ENCODE data around the gene HEG1. TPM values are rescaled to one million over a fixed set of nuclear protein-coding genes. Genes with fewer than 3 reads are reported as not detected.
A peak's percentile ranks its signal among the peaks of the same experiment; 100 is the strongest.

Gene HEG1
- polyA plus RNA-seq, 3 donors, result 0.28 to 4.2 (median 0.69) TPM

- Histone ChIP-seq H3K27me3 (ENCODE audit: control insufficient read depth in 2 of 2, insufficient read depth in 2 of 2, low read length in 2 of 2) (no peaks in the 10 kb centered on the region), H3K79me2 (ENCODE audit: insufficient read depth, low read length) (no peaks in the 10 kb centered on the region), H3K27ac (ENCODE audit: low read depth in 1 of 2, low read length in 2 of 2) (no peak overlapping the region), H3K4me3 (replicated peaks in 1 of 3; ENCODE audit: low read depth in 2 of 3, low read length in 3 of 3) (no peak overlapping the region), H3K9ac (ENCODE audit: insufficient read depth, low read length, poor library complexity, severe bottlenecking) (no peak overlapping the region), H3K4me2 (replicated peaks; ENCODE audit: extremely low read depth, low read length, poor library complexity, severe bottlenecking) (no peak overlapping the region), H3K36me3 (replicated peaks in 1 of 2; ENCODE audit: control insufficient read depth in 1 of 2, insufficient read depth in 2 of 2, low read length in 2 of 2) (peaks cover 0 to 27% of the 10 kb centered on the region in 2 donors), H3K4me1 (ENCODE audit: control insufficient read depth in 1 of 2, insufficient read depth in 2 of 2, low read length in 2 of 2) (peaks cover 7 to 11% of the 10 kb centered on the region in 2 donors), H2AFZ (ENCODE audit: insufficient read depth, low read depth, low read length, poor library complexity, severe bottlenecking) (no peak overlapping the region), H4K20me1 (ENCODE audit: insufficient read depth, low read length) (no peaks in the 10 kb centered on the region), H3K9me3 (replicated peaks in 1 of 2; ENCODE audit: control insufficient read depth in 1 of 2, insufficient read depth in 1 of 2, low read length in 2 of 2) (no peaks in the 10 kb centered on the region)
- H3K4me1 Mint-ChIP-seq, result peaks cover 13% of the 10 kb centered on the region
- peaks cover 0 to 6% (median 0%) of the 10 kb centered on the region in 3 donors for H3K27me3 Mint-ChIP-seq (ENCODE audit: low read depth in 3 of 3)
- 97% methylated on average over 19 of the region's 21 CpGs for WGBS (ENCODE audit: insufficient coverage)
- DNase-seq, result no peak
- peaks cover 33 to 37% of the 10 kb centered on the region in 2 donors for H3K36me3 Mint-ChIP-seq
- H3K27ac Mint-ChIP-seq, result peak overlapping the region in 1 of 7 donors; percentile 30
- intact Hi-C loops (cut with micrococcal nuclease), result loop anchor here in 1 of 2 donors (5.0 kb wide), 1 partner anchor 440 kb away; no protein-coding TSS in a partner anchor
- no peaks in the 10 kb centered on the region for H3K9me3 Mint-ChIP-seq
- no peak for TF ChIP-seq CTCF (IDR thresholded peaks at IDR 0.05)
- no peak overlapping the region for H3K4me3 Mint-ChIP-seq
Measured at GRCh38 chr3:124997303-124998246, 58.2 kb downstream of the HEG1 start.

GRCh38 chr3:124995460-124995994 is 60.3 kb downstream of the HEG1 start:
- DNase-seq, result peak; percentile 64 to 74 (median 69)
- H3K36me3 Mint-ChIP-seq, result peaks cover 23 to 31% of the 10 kb centered on the region in 2 donors
- peak overlapping the region; percentile 84 for H2AFZ ChIP-seq (ENCODE audit: insufficient read depth, low read depth, low read length, poor library complexity, severe bottlenecking)

More at GRCh38 chr3:124995460-124995994, 60.3 kb downstream of the HEG1 start:
- Mint-ChIP-seq H3K27me3 (ENCODE audit: low read depth in 3 of 3) (peaks cover 0 to 6% (median 0%) of the 10 kb centered on the region in 3 donors), H3K9me3 (no peaks in the 10 kb centered on the region), H3K4me3 (peak overlapping the region; percentile 59 to 78), H3K27ac (peak overlapping the region; percentile 43 to 83 (median 63)), H3K4me1 (peaks cover 13% of the 10 kb centered on the region)
- no peaks in the 10 kb centered on the region for H3K79me2 ChIP-seq (ENCODE audit: insufficient read depth, low read length)
- intact Hi-C loops (cut with micrococcal nuclease), result loop anchor here (2.0 to 5.0 kb wide), 2 partner anchors 441 to 442 kb away; no protein-coding TSS in a partner anchor
- TF ChIP-seq CTCF (IDR thresholded peaks at IDR 0.05), result peak; percentile 83
- peak overlapping the region; percentile 36 to 72 (median 47) for H3K4me3 ChIP-seq (replicated peaks in 1 of 3; ENCODE audit: low read depth in 2 of 3, low read length in 3 of 3)
- peaks cover 7 to 11% of the 10 kb centered on the region in 2 donors for H3K4me1 ChIP-seq (ENCODE audit: control insufficient read depth in 1 of 2, insufficient read depth in 2 of 2, low read length in 2 of 2)
- H3K27ac ChIP-seq (ENCODE audit: low read depth in 1 of 2, low read length in 2 of 2), result peak overlapping the region in 1 of 2 donors; percentile 81
- no peaks in the 10 kb centered on the region for H3K27me3 ChIP-seq (ENCODE audit: control insufficient read depth in 2 of 2, insufficient read depth in 2 of 2, low read length in 2 of 2)
- no peaks in the 10 kb centered on the region for H4K20me1 ChIP-seq (ENCODE audit: insufficient read depth, low read length)
- WGBS (ENCODE audit: insufficient coverage), result 3% methylated on average over 4 of the region's 6 CpGs
- peaks cover 0 to 13% of the 10 kb centered on the region in 2 donors for H3K36me3 ChIP-seq (replicated peaks in 1 of 2; ENCODE audit: control insufficient read depth in 1 of 2, insufficient read depth in 2 of 2, low read length in 2 of 2)
- peak overlapping the region; percentile 83 for H3K4me2 ChIP-seq (replicated peaks; ENCODE audit: extremely low read depth, low read length, poor library complexity, severe bottlenecking)
- H3K9me3 ChIP-seq (replicated peaks in 1 of 2; ENCODE audit: control insufficient read depth in 1 of 2, insufficient read depth in 1 of 2, low read length in 2 of 2), result no peaks in the 10 kb centered on the region
- peak overlapping the region; percentile 53 for H3K9ac ChIP-seq (ENCODE audit: insufficient read depth, low read length, poor library complexity, severe bottlenecking)

Data from CD14-positive monocyte (primary cell).